Measurements from ENCODE around the gene PHKA2.
A peak's percentile ranks its signal among the peaks of the same experiment; 100 is the strongest.

Gene PHKA2

DNA sequence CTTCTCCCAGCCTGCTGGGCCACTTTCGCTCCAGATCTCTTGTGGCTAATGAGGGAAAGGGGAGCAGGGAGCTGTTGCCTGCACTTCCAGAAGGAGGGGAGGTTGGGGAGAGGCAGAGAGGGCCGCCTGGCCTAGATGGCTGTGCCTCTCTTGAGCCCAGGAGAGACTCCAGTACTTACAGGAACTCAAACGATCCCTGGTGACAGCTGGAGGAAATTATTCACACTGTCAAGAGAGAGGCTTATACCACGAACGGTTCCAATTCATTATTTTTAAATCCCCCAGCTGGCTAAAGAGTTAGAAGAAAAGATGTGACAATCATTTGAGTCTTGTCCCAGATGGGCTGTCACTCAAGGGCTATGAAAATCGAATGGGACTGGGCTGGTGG, 96.1 kb downstream of the PHKA2 start:
- no peak for DNase-seq

DNA sequence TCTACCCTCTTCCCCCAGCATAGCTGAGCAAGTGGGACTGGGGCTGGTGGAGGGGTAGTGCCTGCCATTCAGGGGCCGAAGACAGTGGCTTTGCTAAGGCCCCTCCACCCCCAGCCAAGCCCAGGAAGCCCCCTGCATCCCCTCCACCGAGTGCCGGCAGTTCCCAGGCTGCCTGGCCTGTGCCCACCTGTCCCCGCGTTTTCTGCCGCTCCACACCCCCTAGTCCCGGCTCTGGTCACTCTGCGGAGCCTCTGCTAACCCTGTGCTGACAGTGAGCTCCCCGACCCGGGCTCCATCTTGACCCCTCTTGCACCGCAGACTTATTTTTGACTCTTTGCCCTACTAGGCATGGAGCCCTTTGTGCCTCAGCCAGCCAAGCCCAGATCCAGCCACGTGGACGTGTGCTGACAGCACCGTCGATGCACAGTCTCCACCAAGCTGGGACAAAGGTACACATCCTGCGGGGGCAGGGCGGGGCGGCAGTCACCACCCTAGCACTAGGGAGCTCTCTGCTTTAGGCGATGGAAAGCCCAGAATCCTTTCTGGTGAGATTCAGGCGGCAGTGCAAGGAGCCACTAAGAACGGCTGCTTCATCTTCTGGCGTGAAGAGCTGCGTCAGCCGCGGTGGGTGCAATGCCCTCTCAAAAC, 96.6 kb downstream of the PHKA2 start:
- no peak for DNase-seq

DNA sequence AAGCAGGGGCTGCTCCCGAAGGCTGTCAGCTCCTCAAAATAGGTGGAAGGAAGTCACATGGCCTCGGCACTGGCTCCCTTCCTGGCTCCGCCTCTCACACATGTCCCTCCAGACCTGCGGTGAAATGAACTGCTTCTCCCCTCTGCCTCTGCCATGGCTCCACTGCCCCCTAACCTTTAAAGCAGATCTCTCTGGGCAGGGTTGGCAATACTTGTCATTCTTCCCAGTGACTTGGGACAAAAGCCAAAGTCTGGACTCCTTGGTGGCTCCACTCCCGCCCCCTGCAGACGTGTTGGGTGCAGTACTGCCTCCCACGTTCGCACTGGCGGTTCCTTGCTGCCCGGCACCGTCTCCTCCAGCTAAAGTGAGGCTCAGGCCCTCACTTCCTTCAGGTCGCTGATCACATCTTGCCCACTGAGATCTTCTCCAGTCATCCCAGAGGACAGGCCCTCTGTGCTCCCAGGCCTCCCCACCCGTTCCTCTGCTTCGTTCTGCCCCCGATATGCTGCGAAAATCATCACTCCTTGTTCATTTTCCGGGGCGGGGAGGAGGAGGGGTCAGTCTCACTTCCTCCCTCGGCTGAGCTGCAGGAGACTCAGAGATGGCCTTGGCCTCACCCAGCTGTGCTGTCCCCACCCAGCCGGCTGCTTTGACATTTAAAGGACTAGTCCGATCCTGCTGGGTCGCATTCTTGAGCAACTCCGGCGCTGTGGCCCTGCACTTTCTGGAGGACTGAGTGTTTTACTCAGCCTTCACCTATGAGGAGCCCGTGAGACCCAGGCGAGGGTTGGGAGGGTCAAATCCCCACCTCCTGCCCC, 97.4 kb downstream of the PHKA2 start:
- peak; percentile 48 for DNase-seq

DNA sequence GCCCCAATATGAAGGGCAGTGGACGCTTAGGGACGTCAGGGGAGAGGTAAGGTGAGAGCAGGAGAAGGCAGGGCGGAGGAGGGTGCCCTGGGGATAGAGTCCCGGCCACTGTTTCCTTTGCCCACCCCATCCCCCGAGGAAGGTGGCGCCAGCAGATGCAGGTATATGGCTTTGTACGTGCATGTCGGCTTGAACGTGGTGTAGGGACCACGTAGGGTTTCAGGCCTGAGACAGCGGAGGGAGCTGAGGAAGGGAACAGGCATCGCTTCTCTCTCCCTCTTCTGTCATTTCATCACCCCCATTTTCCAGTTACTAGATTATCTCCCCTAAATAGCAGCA, 97.9 kb downstream of the PHKA2 start:
- no peak for DNase-seq

DNA sequence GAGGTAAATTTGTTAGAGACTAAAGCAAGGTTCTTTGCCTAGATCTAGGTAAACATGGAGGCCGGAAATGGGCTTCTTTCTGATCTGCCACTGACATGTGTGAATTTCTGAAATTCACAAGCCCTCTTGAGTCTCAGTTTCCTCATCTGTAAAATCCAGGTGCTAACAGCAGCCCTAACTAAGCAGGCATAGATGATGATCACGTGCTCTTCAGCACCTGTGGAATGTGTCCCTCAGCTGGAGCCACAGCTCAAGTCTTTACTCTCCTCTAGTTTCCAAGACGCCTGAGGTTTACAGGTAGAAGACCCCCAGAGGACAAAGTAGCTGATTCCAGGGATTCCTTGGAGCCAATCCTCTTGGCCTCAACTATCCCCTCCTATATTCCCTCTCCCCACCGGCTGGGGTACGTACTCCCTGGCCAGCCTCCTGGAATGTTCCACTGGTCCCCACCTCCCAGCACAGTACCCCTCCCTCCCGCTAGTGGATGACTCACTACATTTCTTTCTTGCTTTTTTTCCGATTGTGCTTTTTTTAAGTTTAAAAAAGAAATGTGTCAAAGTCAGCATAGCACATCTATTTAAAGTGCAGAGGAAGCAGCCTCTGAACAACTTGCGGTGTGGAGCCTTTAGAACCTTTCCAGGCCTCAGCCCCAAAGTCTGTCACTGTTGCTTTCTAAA, 98.4 kb downstream of the PHKA2 start:
- peak; percentile 51 for DNase-seq

DNA sequence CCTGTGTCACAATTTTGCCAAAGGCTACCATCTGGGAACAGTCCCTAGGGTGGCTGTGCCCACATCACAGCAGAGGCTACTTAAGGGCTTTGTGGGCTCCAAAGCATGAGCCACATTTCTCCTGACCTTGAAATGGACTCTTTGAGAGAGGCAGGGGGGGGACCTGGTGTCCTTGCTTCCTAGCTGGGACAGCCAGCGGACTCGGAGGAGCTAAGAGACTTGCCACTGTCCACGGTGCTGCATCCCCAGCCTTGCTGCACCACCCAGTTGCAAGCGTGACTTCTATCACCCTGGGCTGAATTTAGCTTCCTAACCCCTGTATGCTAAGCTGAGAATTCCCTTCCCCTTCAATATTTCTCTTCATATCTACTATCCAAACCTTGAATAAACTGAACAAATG, 99.0 kb downstream of the PHKA2 start:
- DNase-seq, result no peak

DNA sequence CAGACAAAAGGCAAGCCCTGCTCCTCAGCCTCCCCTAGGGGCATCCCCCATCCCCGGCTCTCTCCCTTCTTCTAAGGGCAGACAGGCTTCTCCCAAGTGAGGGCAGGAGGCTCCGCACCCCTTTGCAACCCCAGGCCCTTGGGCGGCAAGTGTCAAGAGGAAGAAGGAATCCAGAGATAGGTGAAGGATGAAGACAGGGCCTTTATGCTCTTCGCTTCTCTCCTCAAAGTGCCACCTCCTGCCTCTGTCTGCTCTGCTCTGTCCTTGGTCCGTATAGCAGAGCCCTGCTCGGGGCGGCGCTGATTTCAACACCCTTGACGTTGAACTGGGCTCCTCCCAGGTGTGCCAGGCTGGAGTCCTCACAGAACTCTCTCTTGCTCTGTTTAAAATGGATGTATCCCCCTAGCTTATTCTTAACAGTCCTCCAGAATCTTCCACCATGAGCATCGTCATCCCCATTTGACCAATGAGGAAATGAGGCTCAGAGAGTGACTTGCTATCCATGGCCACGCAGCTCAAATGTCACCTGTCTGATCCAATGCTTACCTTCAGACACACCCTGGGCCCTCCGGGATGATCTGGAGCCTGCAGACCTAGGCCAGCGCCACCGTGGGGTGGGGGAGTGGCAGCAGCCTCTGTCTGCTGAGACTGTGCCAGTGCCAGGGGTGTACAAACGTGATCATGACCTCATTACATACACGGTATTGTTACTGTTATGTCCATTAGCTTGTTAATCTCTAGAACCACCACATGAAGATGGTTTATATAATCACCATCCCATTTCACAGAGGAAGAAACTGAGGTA, 99.8 kb downstream of the PHKA2 start:
- DNase-seq, result no peak

DNA sequence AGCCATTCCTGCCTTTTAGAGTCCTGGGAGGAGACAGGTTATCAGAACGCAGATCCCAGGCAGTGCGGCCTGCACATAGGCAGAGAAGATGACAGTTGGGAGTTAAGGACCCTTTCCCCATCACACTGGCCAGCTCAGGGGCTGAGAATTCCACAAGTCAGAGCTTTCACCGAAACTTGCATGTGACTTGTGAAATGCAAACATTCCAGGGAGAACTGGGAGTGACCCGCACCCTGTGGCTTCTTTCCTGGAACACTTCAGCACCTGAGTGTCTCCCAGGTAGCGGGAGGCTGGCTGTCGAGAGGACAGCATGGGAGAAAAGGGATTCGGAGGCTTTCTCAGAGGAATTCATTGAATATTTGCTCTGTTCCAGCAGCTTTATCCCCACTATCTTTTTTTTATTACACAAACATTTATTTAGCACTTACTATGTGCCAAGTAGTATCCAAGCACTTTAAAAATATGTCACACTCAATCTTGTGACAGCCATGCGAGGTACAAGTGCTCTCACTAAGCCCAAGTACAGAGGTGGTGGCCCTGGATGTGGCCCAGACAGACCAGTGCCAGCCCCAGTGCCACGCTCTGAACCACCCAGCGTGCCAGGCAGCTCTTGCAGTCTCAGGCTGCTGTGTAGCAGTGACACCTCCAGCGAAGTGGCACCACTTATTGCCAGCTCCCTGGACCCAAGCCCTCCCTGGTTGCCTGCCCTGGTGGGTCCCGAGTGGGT, 100.5 kb downstream of the PHKA2 start:
- no peak for DNase-seq

DNA sequence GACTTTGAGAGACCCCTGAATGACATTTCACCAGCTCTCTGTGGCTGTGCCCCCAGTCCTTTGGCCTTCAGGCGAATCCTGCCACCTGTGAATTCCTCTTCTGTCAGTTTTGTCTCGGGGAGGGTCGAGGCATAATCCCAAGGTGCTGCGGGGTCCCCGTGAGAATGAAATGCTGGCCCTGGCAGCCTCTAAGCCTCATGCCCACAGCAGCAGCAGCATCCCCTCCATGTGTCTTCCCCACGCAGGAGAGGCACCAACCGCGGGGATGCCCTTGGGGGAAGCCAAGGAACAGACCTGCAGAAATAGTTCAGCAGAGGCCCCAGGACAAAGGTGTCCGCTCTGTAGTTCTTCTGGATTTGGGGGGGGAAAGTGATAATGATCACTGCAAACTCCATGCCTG, 104.8 kb downstream of the PHKA2 start:
- DNase-seq, result no peak

DNA sequence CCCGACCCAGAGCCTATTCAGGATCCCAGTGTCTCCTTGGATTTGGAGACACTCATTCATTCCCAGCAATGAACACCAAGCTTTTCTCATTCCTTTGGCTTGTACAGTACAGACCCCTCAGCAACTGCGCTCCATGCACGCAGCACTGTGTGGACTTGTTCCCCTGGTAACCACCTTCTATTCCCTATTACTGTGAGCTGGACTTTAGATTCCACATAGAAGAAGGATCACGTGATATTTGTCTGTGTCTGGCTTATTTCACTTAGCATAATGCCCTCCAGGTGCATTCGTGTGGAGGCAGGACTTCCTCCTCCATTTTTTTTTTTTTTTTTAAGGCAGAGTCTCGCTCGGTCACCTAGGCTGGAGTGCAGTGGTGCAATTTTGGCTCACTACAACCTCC, 106.4 kb downstream of the PHKA2 start:
- no peak for DNase-seq

DNA sequence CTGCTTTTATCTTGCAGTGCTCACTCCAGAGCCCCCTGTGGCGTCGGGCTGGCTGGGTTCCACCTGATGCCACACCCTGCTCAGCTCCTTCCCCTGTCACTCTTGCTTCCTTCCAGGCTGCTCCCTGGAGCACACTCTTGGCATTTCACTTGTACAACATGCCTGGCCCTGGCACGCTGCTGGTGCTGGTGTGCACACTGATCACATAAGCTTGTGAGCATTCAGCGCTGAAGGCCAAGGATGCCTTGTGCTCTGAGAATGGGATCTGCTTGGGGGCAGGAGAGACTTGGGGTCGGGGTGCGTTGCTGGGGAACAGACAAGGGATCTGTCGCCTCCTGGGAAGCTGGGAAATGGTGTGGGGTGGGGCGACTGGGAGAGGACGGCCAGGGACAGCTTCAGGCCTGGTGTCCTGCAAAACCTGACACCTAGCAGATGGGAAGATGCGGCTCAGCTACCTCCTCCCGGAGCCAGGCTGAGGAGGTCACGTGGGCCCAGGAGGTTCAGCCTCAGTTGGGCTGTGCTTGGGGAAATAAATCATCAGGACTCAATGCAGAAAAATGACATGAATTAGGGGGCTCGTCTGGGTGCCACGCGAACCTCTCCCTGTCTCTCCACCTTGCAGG, 108.5 kb downstream of the PHKA2 start:
- DNase-seq, result no peak

DNA sequence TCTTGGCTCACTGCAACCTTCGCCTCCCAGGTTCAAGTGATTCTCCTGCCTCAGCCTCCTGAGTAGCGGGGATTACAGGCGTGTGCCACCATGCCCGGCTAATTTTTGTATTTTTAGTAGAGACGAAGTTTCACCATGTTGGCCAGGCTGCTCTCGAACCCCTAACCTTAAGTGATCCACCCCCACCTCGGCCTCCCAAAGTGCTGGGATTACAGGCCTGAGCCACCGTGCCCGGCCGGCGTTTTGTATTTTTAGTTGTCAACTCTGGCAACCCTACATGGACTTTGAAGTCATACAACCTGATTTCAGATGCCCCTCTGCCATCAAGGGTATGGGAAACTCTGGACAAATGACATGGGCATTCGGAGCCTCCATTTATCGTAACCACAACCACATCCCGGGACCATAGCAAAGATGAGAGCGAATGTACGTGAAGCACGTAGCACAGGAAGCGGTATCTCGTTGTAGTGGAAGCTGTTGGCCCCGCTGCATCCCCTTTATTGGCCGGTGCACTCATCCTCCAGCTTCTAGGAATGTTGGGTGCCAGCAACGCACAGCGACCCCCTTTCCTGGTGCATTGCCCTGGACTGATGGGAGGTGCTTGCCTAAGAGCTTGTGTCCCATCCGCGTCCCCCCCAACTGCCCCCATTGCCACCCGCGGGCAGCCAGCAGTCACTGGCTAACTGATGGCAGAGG, 109.2 kb downstream of the PHKA2 start:
- DNase-seq, result no peak

DNA sequence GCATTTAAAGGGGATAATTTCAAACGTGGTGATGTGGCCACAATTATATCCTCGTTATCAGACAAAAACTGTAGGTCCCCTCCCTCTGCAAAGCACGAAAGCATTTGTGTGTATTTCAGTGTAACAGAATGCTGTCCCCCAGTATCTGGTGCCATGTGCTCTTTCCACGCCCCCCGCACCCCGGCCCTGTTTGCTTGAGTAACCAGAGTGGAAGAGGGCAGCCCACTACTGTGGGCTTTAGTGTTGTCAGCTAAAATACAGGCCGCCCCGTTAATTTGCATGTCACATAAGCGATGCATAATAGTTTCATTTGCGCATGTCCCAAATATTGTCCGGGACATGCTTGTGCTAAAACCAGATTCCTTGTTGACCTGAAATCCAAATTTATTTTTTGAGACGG, 110.1 kb downstream of the PHKA2 start:
- no peak for DNase-seq

DNA sequence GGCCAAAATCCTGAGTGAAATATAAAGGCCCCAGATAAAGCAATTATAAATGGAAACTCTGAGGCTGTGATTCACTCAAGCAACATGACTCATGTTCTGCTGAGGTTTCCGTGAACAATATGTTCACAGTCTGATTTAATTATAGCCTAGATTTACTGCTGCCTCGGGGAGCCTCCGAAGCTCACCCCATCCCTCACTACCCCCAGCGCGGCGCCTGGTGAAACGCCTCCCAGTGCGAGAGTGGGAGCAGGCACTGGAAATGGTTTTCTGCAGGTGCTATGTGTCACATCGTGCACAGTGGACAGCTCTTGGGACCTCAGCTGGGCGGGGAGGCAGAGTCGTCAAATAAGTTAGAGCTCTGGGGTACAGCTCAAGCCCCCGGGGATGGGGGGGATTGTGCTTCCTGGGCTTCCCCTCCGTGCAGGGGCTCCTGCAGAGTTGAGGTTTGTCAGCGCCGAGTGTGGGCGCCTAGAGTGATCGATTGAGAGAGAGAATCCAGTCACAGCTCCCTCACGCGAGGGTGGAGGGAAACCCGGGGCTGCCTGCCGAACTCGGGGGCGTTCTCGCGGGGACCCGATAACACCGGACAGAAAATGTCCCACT, 110.6 kb downstream of the PHKA2 start:
- DNase-seq, result peak; percentile 82

DNA sequence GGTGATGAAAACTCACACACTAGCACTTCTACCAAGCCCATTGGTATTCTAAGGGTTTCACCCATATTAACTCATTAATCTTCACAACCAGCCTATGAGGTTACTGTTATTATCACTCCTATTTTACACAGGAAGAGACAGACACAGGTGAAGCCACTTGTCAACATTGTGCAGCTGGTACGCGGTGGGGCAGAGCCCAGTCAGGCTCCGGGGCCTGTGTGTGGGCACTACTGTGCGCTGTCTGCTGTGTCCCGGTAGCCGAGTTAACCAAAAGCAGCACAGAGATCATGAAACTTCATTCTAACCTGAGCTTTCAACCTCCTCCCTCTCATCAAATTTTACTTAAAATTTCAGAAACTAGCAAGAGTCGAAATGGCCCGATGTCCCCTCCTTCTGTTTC, 111.3 kb downstream of the PHKA2 start:
- no peak for DNase-seq

DNA sequence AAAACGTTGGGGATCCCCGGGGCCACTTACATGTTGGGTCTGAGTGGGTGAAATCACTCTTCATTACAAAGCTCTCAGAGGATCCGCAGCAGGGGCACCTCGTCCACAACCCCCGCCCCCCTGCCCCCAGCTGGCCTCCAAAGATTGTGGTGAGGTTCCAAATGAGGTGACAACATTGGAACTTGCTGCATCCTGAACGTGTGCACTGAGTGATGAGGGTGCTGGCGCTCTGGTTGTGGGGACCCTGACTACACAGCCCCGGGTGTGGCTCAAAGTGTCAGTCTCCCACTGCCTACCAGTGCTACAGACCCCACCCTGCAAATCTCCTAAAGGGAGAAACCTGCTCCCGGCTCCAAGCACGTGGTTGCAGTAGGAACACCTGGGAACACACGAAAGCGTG, 111.9 kb downstream of the PHKA2 start:
- DNase-seq, result no peak

DNA sequence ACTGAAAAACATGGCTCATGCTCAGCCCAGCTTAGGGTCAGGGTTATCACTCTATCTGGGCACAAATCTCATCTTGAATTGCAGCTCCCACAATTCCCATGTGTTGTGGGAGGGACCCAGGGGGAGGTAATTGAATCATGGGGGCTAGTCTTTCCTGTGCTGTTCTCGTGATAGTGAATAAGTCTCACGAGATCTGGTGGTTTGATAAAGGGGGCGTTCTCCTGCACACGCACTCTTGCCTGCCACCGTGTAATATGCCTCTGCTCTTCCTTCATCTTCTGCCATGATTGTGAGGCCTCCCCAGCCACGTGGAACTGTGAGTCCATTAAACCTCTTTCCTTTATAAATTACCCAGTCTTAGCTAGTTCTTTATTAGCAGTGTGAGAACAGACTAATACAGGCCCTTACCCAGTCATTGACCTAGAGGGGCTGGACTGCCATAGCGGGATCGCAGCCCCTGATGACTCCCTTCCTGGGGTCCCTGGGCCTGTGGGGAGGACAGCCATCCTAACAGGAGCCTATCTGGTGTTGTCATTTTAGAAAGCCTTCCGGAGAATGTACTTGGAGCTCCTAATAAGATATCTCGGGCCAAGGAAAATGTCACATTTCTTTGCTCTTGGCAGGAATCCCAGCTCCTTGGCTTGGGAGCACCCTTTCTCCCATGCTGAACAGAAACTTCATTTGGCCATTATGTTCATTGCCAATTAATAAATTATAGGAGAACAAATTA, 112.6 kb downstream of the PHKA2 start:
- DNase-seq, result no peak

DNA sequence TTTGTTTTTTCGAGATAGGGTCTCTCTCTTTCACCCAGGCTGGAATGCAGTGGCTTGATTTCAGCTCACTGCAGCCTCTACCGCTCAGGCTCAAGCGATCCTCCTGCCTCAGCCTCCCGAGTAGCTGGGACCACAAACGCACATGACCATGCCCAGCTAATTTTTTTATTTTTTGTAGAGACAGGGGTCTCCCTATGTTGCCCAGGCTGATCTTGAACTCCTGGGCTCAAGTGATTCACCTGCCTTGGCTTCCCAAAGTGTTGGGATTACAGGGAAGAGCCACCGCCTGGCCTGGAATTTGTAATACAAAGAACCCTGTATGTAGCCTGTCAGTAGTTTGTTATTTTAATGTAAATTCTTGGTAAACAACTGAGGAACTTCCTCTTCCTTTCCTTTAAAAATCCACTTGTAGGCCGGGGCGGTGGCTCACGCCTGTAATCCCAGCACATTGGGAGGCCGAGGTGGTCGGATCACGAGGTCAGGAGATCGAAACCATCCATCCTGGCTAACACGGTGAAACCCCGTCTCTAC, 119.5 kb downstream of the PHKA2 start:
- no peak for DNase-seq

DNA sequence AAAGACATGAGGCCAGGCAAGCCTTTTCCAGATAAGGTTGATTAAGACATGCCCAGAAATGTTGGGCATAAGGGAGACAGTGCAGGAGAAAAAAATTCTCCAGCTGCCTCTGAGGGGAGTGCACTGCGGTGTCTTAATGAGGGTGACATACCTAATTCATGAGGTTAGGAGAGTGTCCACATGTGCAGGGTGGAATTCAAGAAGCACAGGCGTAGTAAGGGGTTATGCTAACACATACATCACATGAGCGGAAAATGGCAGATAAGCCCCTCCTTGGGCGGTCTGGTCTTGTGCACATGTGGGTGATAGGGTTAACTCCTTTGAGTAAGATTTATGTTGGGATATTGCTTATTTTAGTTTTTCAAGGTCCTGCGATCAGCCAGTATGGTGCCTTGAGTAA, 122.4 kb downstream of the PHKA2 start:
- DNase-seq, result no peak

DNA sequence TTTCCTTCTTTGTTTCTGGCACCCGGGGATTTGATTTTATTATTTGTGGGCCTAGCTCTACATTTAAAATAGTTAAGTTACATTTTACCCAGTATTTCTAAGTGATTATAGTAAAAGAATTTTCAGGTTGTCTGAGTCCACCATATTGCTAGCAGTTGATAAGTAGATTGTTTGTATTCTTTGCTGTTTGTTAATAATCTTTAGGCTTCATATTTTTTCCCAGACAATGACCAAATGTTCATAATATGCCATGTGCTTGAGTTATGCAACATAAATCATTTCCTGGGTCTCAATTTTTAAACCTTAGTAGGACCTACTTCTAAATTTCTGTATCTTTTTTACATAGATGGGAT, 127.3 kb downstream of the PHKA2 start:
- DNase-seq, result no peak

Data from fibroblast of skin of right biceps (primary cell).